ENCODE data around the gene DLGAP1. TPM values are rescaled to one million over a fixed set of nuclear protein-coding genes. Genes with fewer than 3 reads are reported as not detected.

Gene DLGAP1
- total and polyA plus RNA-seq, 10 of the 15 experiments (the other 5 are each of a cell fraction or from before 2014, with no cell fraction given) = 0.23 to 27.6 (median 1.9) TPM

- TF ChIP-seq ZNF217 (IDR thresholded peaks at IDR 0.05) (no peak), REST (IDR thresholded peaks at IDR 0.05; ENCODE audit: low read depth, low read length) (no peak)
Measured at GRCh38 chr18:3579701-3580100, 875.4 kb downstream of the DLGAP1 start (continued).

- no peak overlapping the region for H3K4me3 ChIP-seq
- no peaks in the 10 kb centered on the region for H3K79me2 ChIP-seq (ENCODE audit: control insufficient read depth, insufficient read depth, low read length)
- H2AFZ ChIP-seq (ENCODE audit: control insufficient read depth, low read depth, low read length) = no peak overlapping the region
- no peak overlapping the region for H3K9ac ChIP-seq (ENCODE audit: control insufficient read depth, insufficient read depth, low read length)
- CTCF ChIA-PET = interaction anchor here (0.6 to 1.4 kb wide), 2 partner anchors 88 to 92 kb away, joined by 4 to 5 read pairs; no protein-coding TSS in a partner anchor
- H3K27me3 ChIP-seq (replicated peaks in 1 of 2; ENCODE audit: control insufficient read depth in 2 of 2, insufficient read depth in 2 of 2, low read length in 1 of 2) = no peaks in the 10 kb centered on the region
- in situ Hi-C loops (cut with MboI) = no loop called here
- RAD21 ChIA-PET (ENCODE audit: unreplicated experiment) = interaction anchor here (0.6 kb wide), 1 partner anchor 131 kb away, joined by 4 read pairs; no protein-coding TSS in a partner anchor
- ATAC-seq (no peak), DNase-seq (ENCODE audit: low read depth, low spot score) (no peak), FAIRE-seq (no peak)
- intact Hi-C loops (cut with micrococcal nuclease; ENCODE audit: unreplicated experiment) = no loop called here
- POLR2A ChIA-PET = no interaction called here
- no peaks in the 10 kb centered on the region for H3K9me3 ChIP-seq (replicated peaks; ENCODE audit: control insufficient read depth, insufficient read depth, low read length)
- H4K20me1 ChIP-seq (ENCODE audit: control insufficient read depth, insufficient read depth) = no peaks in the 10 kb centered on the region
- no peaks in the 10 kb centered on the region; a peak in 1 of 4 replicates for H3K36me3 ChIP-seq (ENCODE audit: control insufficient read depth in 2 of 2, insufficient read depth in 2 of 2, low read length in 1 of 2)
- H3K4me1 ChIP-seq (ENCODE audit: control insufficient read depth, insufficient read depth, low read length) = no peaks in the 10 kb centered on the region; the same call in 1 of the 2 replicates
- H3K4me2 ChIP-seq (ENCODE audit: control insufficient read depth, insufficient read depth) = no peak overlapping the region
- WGBS (ENCODE audit: insufficient coverage, insufficient replicate concordance, low lambda C conversion rate, missing lambda C conversion rate) = 33% methylated on average over 4 of the region's 4 CpGs
- SMC1A ChIA-PET (ENCODE audit: uncharacterized antibody, unreplicated experiment) = interaction anchor here (1.5 kb wide), 1 partner anchor 117 kb away, joined by 3 read pairs; no protein-coding TSS in a partner anchor
- BruUV-seq (replicated peaks) = no TSS peak
- H3K27ac ChIP-seq (ENCODE audit: control insufficient read depth, insufficient read depth) = no peak overlapping the region
- TF ChIP-seq HDAC6 (IDR thresholded peaks at IDR 0.05; ENCODE audit: unreplicated experiment) = no peak
- no peak for TF ChIP-seq HDAC2 (IDR thresholded peaks at IDR 0.05)
- no peak for TF ChIP-seq CTCF (IDR thresholded peaks at IDR 0.05 in 2 of 3, conservative IDR thresholded peaks at IDR 0.05 in 1 of 3; ENCODE audit: control insufficient read depth in 2 of 3, extremely low read depth in 1 of 3, insufficient read depth in 1 of 3, low read depth in 3 of 3, low read length in 3 of 3)
Measured at GRCh38 chr18:3578621-3579020, 876.5 kb downstream of the DLGAP1 start.
